ENCODE data around the gene EFNB1. TPM values are rescaled to one million over a fixed set of nuclear protein-coding genes. Genes with fewer than 3 reads are reported as not detected.

Gene EFNB1
- total RNA-seq, 4 donors from 2014 or later = 19.0 to 77.6 (median 55.3) TPM

- TF ChIP-seq POLR2A (IDR thresholded peaks at IDR 0.05) = peak in 1 of 2 donors; percentile 21
- no peak for TF ChIP-seq CTCF (IDR thresholded peaks at IDR 0.05)
- DNase-seq = peak; percentile 16 to 67 (median 59)
- Histone ChIP-seq H3K27me3 (no peaks in the 10 kb centered on the region), H3K4me1 (peaks cover 0 to 19% (median 0%) of the 10 kb centered on the region in 4 donors), H3K27ac (peak overlapping the region in 3 of 4 donors; percentile 84 to 91 (median 89)), H3K4me3 (no peak overlapping the region), H3K36me3 (no peaks in the 10 kb centered on the region), H3K9me3 (no peaks in the 10 kb centered on the region)
These were observed 5.1 kb downstream of the EFNB1 start for GRCh38 chrX:68833855-68834331.

GRCh38 chrX:68834371-68835103 lies 5.7 kb downstream of the EFNB1 start:
- Histone ChIP-seq H3K9me3 (no peaks in the 10 kb centered on the region), H3K4me3 (no peak overlapping the region), H3K36me3 (peaks cover 0 to 1% (median 0%) of the 10 kb centered on the region in 3 donors), H3K27me3 (no peaks in the 10 kb centered on the region), H3K27ac (peak overlapping the region in 3 of 4 donors; percentile 84 to 91 (median 89)), H3K4me1 (peaks cover 0 to 19% (median 0%) of the 10 kb centered on the region in 4 donors)
- TF ChIP-seq POLR2A (IDR thresholded peaks at IDR 0.05) (no peak), CTCF (IDR thresholded peaks at IDR 0.05) (no peak)
- peak; percentile 9 to 58 (median 52) for DNase-seq

GRCh38 chrX:68835104-68835442 lies 6.3 kb downstream of the EFNB1 start:
- Histone ChIP-seq H3K4me1 (peaks cover 0 to 19% (median 0%) of the 10 kb centered on the region in 4 donors), H3K4me3 (no peak overlapping the region), H3K9me3 (no peaks in the 10 kb centered on the region), H3K36me3 (peaks cover 0 to 7% (median 0%) of the 10 kb centered on the region in 3 donors), H3K27me3 (no peaks in the 10 kb centered on the region), H3K27ac (peak overlapping the region in 1 of 4 donors; percentile 89)
- TF ChIP-seq POLR2A (IDR thresholded peaks at IDR 0.05) = no peak
- peak in 2 of 3 donors; percentile 4 to 21 for DNase-seq

- Histone ChIP-seq H3K27me3 (no peaks in the 10 kb centered on the region), H3K27ac (no peak overlapping the region), H3K4me3 (no peak overlapping the region), H3K9me3 (no peaks in the 10 kb centered on the region), H3K36me3 (peaks cover 0 to 10% (median 0%) of the 10 kb centered on the region in 3 donors), H3K4me1 (peaks cover 0 to 19% (median 0%) of the 10 kb centered on the region in 4 donors)
- no peak for TF ChIP-seq CTCF (IDR thresholded peaks at IDR 0.05)
- TF ChIP-seq POLR2A (IDR thresholded peaks at IDR 0.05) = no peak
- peak in 2 of 3 donors; percentile 5 to 21 for DNase-seq
These were observed 6.6 kb downstream of the EFNB1 start for GRCh38 chrX:68835468-68835867.

GRCh38 chrX:68837119-68837518 lies 8.3 kb downstream of the EFNB1 start:
- Histone ChIP-seq H3K27me3 (no peaks in the 10 kb centered on the region), H3K4me3 (no peak overlapping the region), H3K36me3 (peaks cover 0 to 16% (median 0%) of the 10 kb centered on the region in 3 donors), H3K9me3 (no peaks in the 10 kb centered on the region), H3K27ac (no peak overlapping the region), H3K4me1 (peaks cover 0 to 20% (median 0%) of the 10 kb centered on the region in 4 donors)
- no peak for TF ChIP-seq CTCF (IDR thresholded peaks at IDR 0.05)
- TF ChIP-seq POLR2A (IDR thresholded peaks at IDR 0.05) = no peak
- no peak for DNase-seq

GRCh38 chrX:68838571-68838910 lies 9.7 kb downstream of the EFNB1 start:
- no peaks in the 10 kb centered on the region for H3K9me3 ChIP-seq
- peak overlapping the region in 1 of 4 donors; percentile 46 for H3K27ac ChIP-seq
- no peak for DNase-seq

More at GRCh38 chrX:68838571-68838910, 9.7 kb downstream of the EFNB1 start:
- Histone ChIP-seq H3K36me3 (peaks cover 0 to 16% (median 0%) of the 10 kb centered on the region in 3 donors), H3K4me3 (no peak overlapping the region), H3K4me1 (peaks cover 0 to 19% (median 0%) of the 10 kb centered on the region in 4 donors), H3K27me3 (no peaks in the 10 kb centered on the region)
- no peak for TF ChIP-seq CTCF (IDR thresholded peaks at IDR 0.05)
- no peak for TF ChIP-seq POLR2A (IDR thresholded peaks at IDR 0.05)
